H9 (cell line): ENCODE measurements around the gene LRIT1. TPM values are rescaled to one million over a fixed set of nuclear protein-coding genes. Genes with fewer than 3 reads are reported as not detected.

Experiments
- DNase-seq: peaks from one replicate; pipeline ENCODE4 v3.0.0-alpha.2; 2017
- H2AFZ ChIP-seq: one replicate; pipeline ENCODE4 v1.6.1; 2013; ENCODE audit warnings: mild to moderate bottlenecking, low read length, control low read depth, moderate library complexity
- H2AK5ac ChIP-seq: 2 replicates; pipeline ENCODE4 v1.6.1; 2013; ENCODE audit warnings: low read length, control low read depth, mixed read lengths; ENCODE audit not compliant: insufficient read length
- H2BK120ac ChIP-seq: one replicate; pipeline ENCODE4 v1.6.1; 2013; ENCODE audit warnings: low read depth, mild to moderate bottlenecking, low read length, control low read depth, inconsistent platforms; ENCODE audit not compliant: poor library complexity, severe bottlenecking
- H2BK12ac ChIP-seq: 2 replicates; pipeline ENCODE4 v1.6.1; 2013; ENCODE audit warnings: low read length, control low read depth, mixed read lengths, low read depth; ENCODE audit not compliant: insufficient read length
- H2BK15ac ChIP-seq: 2 replicates; pipeline ENCODE4 v1.6.1; 2013; ENCODE audit warnings: low read depth, low read length, control low read depth
- H2BK20ac ChIP-seq: one replicate; pipeline ENCODE4 v1.6.1; 2013; ENCODE audit warnings: low read depth, mild to moderate bottlenecking, low read length, control low read depth, inconsistent platforms; ENCODE audit not compliant: poor library complexity, severe bottlenecking
- H2BK5ac ChIP-seq: 2 replicates; pipeline ENCODE4 v1.6.1; 2013; ENCODE audit warnings: low read length, control low read depth, mixed read lengths; ENCODE audit not compliant: insufficient read length
- H3K14ac ChIP-seq: 2 replicates; pipeline ENCODE4 v1.6.1; 2013; ENCODE audit warnings: low read length, control low read depth; ENCODE audit not compliant: insufficient read depth
- H3K18ac ChIP-seq: 2 replicates; pipeline ENCODE4 v1.6.1; 2013; ENCODE audit warnings: low read depth, mild to moderate bottlenecking, mixed read lengths, low read length, control low read depth; ENCODE audit not compliant: insufficient read length
- H3K23ac ChIP-seq: 2 replicates; pipeline ENCODE4 v1.6.1; 2013; ENCODE audit warnings: low read length, control low read depth, mixed read lengths, low read depth; ENCODE audit not compliant: insufficient read length
- H3K23me2 ChIP-seq: 2 replicates; pipeline ENCODE4 v1.6.1; 2013; ENCODE audit warnings: low read depth, mild to moderate bottlenecking, mixed read lengths, low read length, control low read depth; ENCODE audit not compliant: insufficient read length, poor library complexity, severe bottlenecking
- H3K27ac ChIP-seq: 2 replicates; pipeline ENCODE4 v1.5.1; 2013; ENCODE audit warnings: low read length, control low read depth, mixed read lengths, low read depth; ENCODE audit not compliant: insufficient read length
- H3K27me3 ChIP-seq: 2 replicates; pipeline ENCODE4 v1.6.1; 2013; ENCODE audit warnings: low read length, control low read depth, inconsistent platforms; ENCODE audit not compliant: insufficient read depth
- H3K4ac ChIP-seq: 2 replicates; pipeline ENCODE4 v1.6.1; 2013; ENCODE audit warnings: low read depth, mild to moderate bottlenecking, control low read depth, inconsistent platforms, low read length, moderate library complexity
- H3K4me1 ChIP-seq: 2 replicates; pipeline ENCODE4 v1.6.1; 2013; ENCODE audit warnings: low read length, control low read depth, inconsistent platforms; ENCODE audit not compliant: insufficient read depth
- H3K4me2 ChIP-seq: 2 replicates; pipeline ENCODE4 v1.6.1; 2013; ENCODE audit warnings: low read length, control low read depth, mixed read lengths; ENCODE audit not compliant: insufficient read length, insufficient read depth
- H3K56ac ChIP-seq: 2 replicates; pipeline ENCODE4 v1.6.1; 2013; ENCODE audit warnings: low read depth, mild to moderate bottlenecking, mixed read lengths, low read length, control low read depth; ENCODE audit not compliant: insufficient read length
- H3K79me1 ChIP-seq: 2 replicates; pipeline ENCODE4 v1.6.1; 2013; ENCODE audit warnings: low read depth, mild to moderate bottlenecking, moderate library complexity, low read length, control low read depth, inconsistent platforms; ENCODE audit not compliant: insufficient read depth, poor library complexity, severe bottlenecking
- H3K79me2 ChIP-seq: 2 replicates; pipeline ENCODE4 v1.6.1; 2013; ENCODE audit warnings: low read length, control low read depth, inconsistent platforms; ENCODE audit not compliant: insufficient read depth
- H3K9ac ChIP-seq: 2 replicates; pipeline ENCODE4 v1.6.1; 2013; ENCODE audit warnings: low read length, control low read depth, mixed read lengths; ENCODE audit not compliant: insufficient read length; ENCODE audit errors: extremely low read depth
- H3K9me3 ChIP-seq: one replicate; pipeline ENCODE4 v1.6.1; 2013; ENCODE audit warnings: low read depth, low read length, inconsistent platforms; ENCODE audit not compliant: control insufficient read depth
- H3T11ph ChIP-seq: one replicate; pipeline ENCODE4 v1.6.1; 2013; ENCODE audit warnings: mild to moderate bottlenecking, low read length, control low read depth, inconsistent platforms
- H4K20me1 ChIP-seq: one replicate; pipeline ENCODE4 v1.6.1; 2013; ENCODE audit not compliant: control insufficient read depth, insufficient read length, insufficient read depth
- H4K5ac ChIP-seq: 2 replicates; pipeline ENCODE4 v1.6.1; 2013; ENCODE audit warnings: low read depth, mild to moderate bottlenecking, mixed read lengths, low read length, control low read depth; ENCODE audit not compliant: insufficient read length
- H4K8ac ChIP-seq: replicated peaks from 2 replicates; pipeline ENCODE4 v1.6.1; 2013; ENCODE audit warnings: low read length, control low read depth, mixed read lengths, low read depth; ENCODE audit not compliant: insufficient read length
- H4K91ac ChIP-seq: 2 replicates; pipeline ENCODE4 v1.6.1; 2013; ENCODE audit warnings: low read depth, mild to moderate bottlenecking, moderate library complexity, mixed read lengths, low read length, control low read depth; ENCODE audit not compliant: insufficient read length
- H3K27ac Mint-ChIP-seq, 3 experiments: 2 replicates in 2 of 3; 3 replicates in 1 of 3; pipeline ENCODE4 v1.8.0; 2020 to 2021; ENCODE audit warnings: mixed read lengths in 3 of 3, mild to moderate bottlenecking in 1 of 3, moderate library complexity in 1 of 3
- H3K27me3 Mint-ChIP-seq: 2 replicates; pipeline ENCODE4 v1.8.0; 2021; ENCODE audit warnings: low read depth, mild to moderate bottlenecking, moderate library complexity, mixed read lengths
- H3K36me3 Mint-ChIP-seq, 3 experiments: 2 replicates in 2 of 3; 3 replicates in 1 of 3; pipeline ENCODE4 v1.8.0; 2020 to 2021; ENCODE audit warnings: low read depth in 3 of 3, mixed read lengths in 3 of 3; ENCODE audit not compliant: insufficient read depth in 1 of 3
- H3K4me1 Mint-ChIP-seq, 2 experiments: 2 replicates each; pipeline ENCODE4 v1.8.0; 2020; ENCODE audit warnings: mixed read lengths in 2 of 2
- H3K4me3 Mint-ChIP-seq, 2 experiments: 2 replicates in 1 of 2; 3 replicates in 1 of 2; pipeline ENCODE4 v1.8.0; 2020 to 2021; ENCODE audit warnings: mild to moderate bottlenecking in 2 of 2, mixed read lengths in 2 of 2, moderate library complexity in 1 of 2
- H3K9me3 Mint-ChIP-seq, 2 experiments: 2 replicates in 1 of 2; 3 replicates in 1 of 2; pipeline ENCODE4 v1.8.0; 2020; ENCODE audit warnings: mild to moderate bottlenecking in 2 of 2, mixed read lengths in 2 of 2, moderate library complexity in 1 of 2
- WGBS: extraction: QIAGEN DNeasy Blood & Tissue Kit; methylation state at CpG from one replicate; pipeline ENCODE4 v1.1.7; 2013; ENCODE audit warnings: missing lambda C conversion rate, low lambda C conversion rate, mixed read lengths; ENCODE audit not compliant: insufficient read length; ENCODE audit errors: extremely low coverage; 5-methylcytosine and 5-hydroxymethylcytosine counted together
- total RNA-seq: library from RNA; stranded (reverse); gene quantifications from 2 replicates; pipeline ENCODE4 v1.2.1, GENCODE V29; 2021
- TF ChIP-seq, protein P1 (sequence below): fragments of 200-600 bp; sonication (generic); conservative IDR thresholded peaks from 3 replicates; pipeline ENCODE4 v1.8.0; 2021; ENCODE audit warnings: antibody characterized with exemption, mild to moderate bottlenecking

Gene LRIT1
- total RNA-seq, 1 experiment from 2014 or later = not detected

DNA sequence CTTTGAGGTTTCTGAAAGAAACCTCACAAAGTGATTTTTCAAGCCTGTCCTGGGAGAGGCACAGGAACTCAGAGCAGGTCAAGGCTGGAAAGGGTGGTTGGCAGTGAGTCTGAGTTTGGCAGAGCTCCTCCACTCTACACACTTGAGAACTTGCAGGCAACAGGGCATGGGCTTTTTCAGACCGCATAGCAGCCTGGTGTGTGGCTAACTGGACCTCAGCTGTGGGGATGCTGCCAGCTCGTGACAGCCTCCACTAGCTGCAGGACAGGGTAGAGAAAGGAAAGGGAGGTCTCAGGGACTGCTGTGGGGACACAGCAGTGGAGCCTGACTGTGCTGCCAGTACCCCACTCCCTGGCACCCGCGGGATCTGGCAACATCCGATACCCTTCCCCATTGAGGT lies 44.4 kb downstream of the LRIT1 start:
- no peak for DNase-seq
- Histone ChIP-seq H3K4me1 (no peaks in the 10 kb centered on the region; the same call in 1 of the 2 replicates), H3K18ac (no peak overlapping the region), H3K9ac (no peak overlapping the region), H2BK12ac (no peak overlapping the region), H3K79me2 (no peaks in the 10 kb centered on the region), H3K23me2 (peaks cover 12% of the 10 kb centered on the region), H4K8ac (no peak overlapping the region), H3K4me2 (no peak overlapping the region), H3K4ac (no peak overlapping the region), H4K5ac (no peak overlapping the region), H3K56ac (no peak overlapping the region), H2BK15ac (no peak overlapping the region), H3K27me3 (peaks cover 17% of the 10 kb centered on the region), H3T11ph (no peak overlapping the region), H2AK5ac (no peak overlapping the region), H2BK120ac (no peak overlapping the region), H3K23ac (no peak overlapping the region), H2BK5ac (no peak overlapping the region), H4K91ac (no peak overlapping the region), H3K79me1 (no peaks in the 10 kb centered on the region), H2AFZ (no peak overlapping the region), H3K14ac (no peak overlapping the region), H4K20me1 (no peaks in the 10 kb centered on the region), H3K9me3 (no peaks in the 10 kb centered on the region), H3K27ac (no peak overlapping the region), H2BK20ac (no peak overlapping the region)
- TF ChIP-seq, protein P1, sequence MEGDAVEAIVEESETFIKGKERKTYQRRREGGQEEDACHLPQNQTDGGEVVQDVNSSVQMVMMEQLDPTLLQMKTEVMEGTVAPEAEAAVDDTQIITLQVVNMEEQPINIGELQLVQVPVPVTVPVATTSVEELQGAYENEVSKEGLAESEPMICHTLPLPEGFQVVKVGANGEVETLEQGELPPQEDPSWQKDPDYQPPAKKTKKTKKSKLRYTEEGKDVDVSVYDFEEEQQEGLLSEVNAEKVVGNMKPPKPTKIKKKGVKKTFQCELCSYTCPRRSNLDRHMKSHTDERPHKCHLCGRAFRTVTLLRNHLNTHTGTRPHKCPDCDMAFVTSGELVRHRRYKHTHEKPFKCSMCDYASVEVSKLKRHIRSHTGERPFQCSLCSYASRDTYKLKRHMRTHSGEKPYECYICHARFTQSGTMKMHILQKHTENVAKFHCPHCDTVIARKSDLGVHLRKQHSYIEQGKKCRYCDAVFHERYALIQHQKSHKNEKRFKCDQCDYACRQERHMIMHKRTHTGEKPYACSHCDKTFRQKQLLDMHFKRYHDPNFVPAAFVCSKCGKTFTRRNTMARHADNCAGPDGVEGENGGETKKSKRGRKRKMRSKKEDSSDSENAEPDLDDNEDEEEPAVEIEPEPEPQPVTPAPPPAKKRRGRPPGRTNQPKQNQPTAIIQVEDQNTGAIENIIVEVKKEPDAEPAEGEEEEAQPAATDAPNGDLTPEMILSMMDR = no peak
- no CpG with 5 or more reads among the region's 5 CpGs for WGBS
- peaks cover 0 to 2% (median 0%) of the 10 kb centered on the region in 3 experiments; a peak in 3 of 7 replicates for H3K36me3 Mint-ChIP-seq
- no peaks in the 10 kb centered on the region for H3K9me3 Mint-ChIP-seq
- peaks cover 51% of the 10 kb centered on the region for H3K27me3 Mint-ChIP-seq
- H3K4me1 Mint-ChIP-seq = peaks cover 7 to 9% of the 10 kb centered on the region in 2 experiments
- no peak overlapping the region; a peak in 1 of 5 replicates for H3K4me3 Mint-ChIP-seq
- H3K27ac Mint-ChIP-seq = no peak overlapping the region
